H9 (cell line): ENCODE data around the gene NEK5. TPM values are rescaled to one million over a fixed set of nuclear protein-coding genes. Genes with fewer than 3 reads are reported as not detected.

Source experiments
- DNase-seq: peaks from one replicate; pipeline ENCODE4 v3.0.0-alpha.2; 2017
- H2AFZ ChIP-seq: one replicate; pipeline ENCODE4 v1.6.1; 2013; ENCODE audit warnings: mild to moderate bottlenecking, low read length, control low read depth, moderate library complexity
- H2AK5ac ChIP-seq: 2 replicates; pipeline ENCODE4 v1.6.1; 2013; ENCODE audit warnings: low read length, control low read depth, mixed read lengths; ENCODE audit not compliant: insufficient read length
- H2BK120ac ChIP-seq: one replicate; pipeline ENCODE4 v1.6.1; 2013; ENCODE audit warnings: low read depth, mild to moderate bottlenecking, low read length, control low read depth, inconsistent platforms; ENCODE audit not compliant: poor library complexity, severe bottlenecking
- H2BK12ac ChIP-seq: 2 replicates; pipeline ENCODE4 v1.6.1; 2013; ENCODE audit warnings: low read length, control low read depth, mixed read lengths, low read depth; ENCODE audit not compliant: insufficient read length
- H2BK15ac ChIP-seq: 2 replicates; pipeline ENCODE4 v1.6.1; 2013; ENCODE audit warnings: low read depth, low read length, control low read depth
- H2BK20ac ChIP-seq: one replicate; pipeline ENCODE4 v1.6.1; 2013; ENCODE audit warnings: low read depth, mild to moderate bottlenecking, low read length, control low read depth, inconsistent platforms; ENCODE audit not compliant: poor library complexity, severe bottlenecking
- H2BK5ac ChIP-seq: 2 replicates; pipeline ENCODE4 v1.6.1; 2013; ENCODE audit warnings: low read length, control low read depth, mixed read lengths; ENCODE audit not compliant: insufficient read length
- H3K14ac ChIP-seq: 2 replicates; pipeline ENCODE4 v1.6.1; 2013; ENCODE audit warnings: low read length, control low read depth; ENCODE audit not compliant: insufficient read depth
- H3K18ac ChIP-seq: 2 replicates; pipeline ENCODE4 v1.6.1; 2013; ENCODE audit warnings: low read depth, mild to moderate bottlenecking, mixed read lengths, low read length, control low read depth; ENCODE audit not compliant: insufficient read length
- H3K23ac ChIP-seq: 2 replicates; pipeline ENCODE4 v1.6.1; 2013; ENCODE audit warnings: low read length, control low read depth, mixed read lengths, low read depth; ENCODE audit not compliant: insufficient read length
- H3K23me2 ChIP-seq: 2 replicates; pipeline ENCODE4 v1.6.1; 2013; ENCODE audit warnings: low read depth, mild to moderate bottlenecking, mixed read lengths, low read length, control low read depth; ENCODE audit not compliant: insufficient read length, poor library complexity, severe bottlenecking
- H3K27ac ChIP-seq: 2 replicates; pipeline ENCODE4 v1.5.1; 2013; ENCODE audit warnings: low read length, control low read depth, mixed read lengths, low read depth; ENCODE audit not compliant: insufficient read length
- H3K27me3 ChIP-seq: 2 replicates; pipeline ENCODE4 v1.6.1; 2013; ENCODE audit warnings: low read length, control low read depth, inconsistent platforms; ENCODE audit not compliant: insufficient read depth
- H3K4ac ChIP-seq: 2 replicates; pipeline ENCODE4 v1.6.1; 2013; ENCODE audit warnings: low read depth, mild to moderate bottlenecking, control low read depth, inconsistent platforms, low read length, moderate library complexity
- H3K4me1 ChIP-seq: 2 replicates; pipeline ENCODE4 v1.6.1; 2013; ENCODE audit warnings: low read length, control low read depth, inconsistent platforms; ENCODE audit not compliant: insufficient read depth
- H3K4me2 ChIP-seq: 2 replicates; pipeline ENCODE4 v1.6.1; 2013; ENCODE audit warnings: low read length, control low read depth, mixed read lengths; ENCODE audit not compliant: insufficient read length, insufficient read depth
- H3K56ac ChIP-seq: 2 replicates; pipeline ENCODE4 v1.6.1; 2013; ENCODE audit warnings: low read depth, mild to moderate bottlenecking, mixed read lengths, low read length, control low read depth; ENCODE audit not compliant: insufficient read length
- H3K79me1 ChIP-seq: 2 replicates; pipeline ENCODE4 v1.6.1; 2013; ENCODE audit warnings: low read depth, mild to moderate bottlenecking, moderate library complexity, low read length, control low read depth, inconsistent platforms; ENCODE audit not compliant: insufficient read depth, poor library complexity, severe bottlenecking
- H3K79me2 ChIP-seq: 2 replicates; pipeline ENCODE4 v1.6.1; 2013; ENCODE audit warnings: low read length, control low read depth, inconsistent platforms; ENCODE audit not compliant: insufficient read depth
- H3K9ac ChIP-seq: 2 replicates; pipeline ENCODE4 v1.6.1; 2013; ENCODE audit warnings: low read length, control low read depth, mixed read lengths; ENCODE audit not compliant: insufficient read length; ENCODE audit errors: extremely low read depth
- H3K9me3 ChIP-seq: one replicate; pipeline ENCODE4 v1.6.1; 2013; ENCODE audit warnings: low read depth, low read length, inconsistent platforms; ENCODE audit not compliant: control insufficient read depth
- H3T11ph ChIP-seq: one replicate; pipeline ENCODE4 v1.6.1; 2013; ENCODE audit warnings: mild to moderate bottlenecking, low read length, control low read depth, inconsistent platforms
- H4K20me1 ChIP-seq: one replicate; pipeline ENCODE4 v1.6.1; 2013; ENCODE audit not compliant: control insufficient read depth, insufficient read length, insufficient read depth
- H4K5ac ChIP-seq: 2 replicates; pipeline ENCODE4 v1.6.1; 2013; ENCODE audit warnings: low read depth, mild to moderate bottlenecking, mixed read lengths, low read length, control low read depth; ENCODE audit not compliant: insufficient read length
- H4K8ac ChIP-seq: replicated peaks from 2 replicates; pipeline ENCODE4 v1.6.1; 2013; ENCODE audit warnings: low read length, control low read depth, mixed read lengths, low read depth; ENCODE audit not compliant: insufficient read length
- H4K91ac ChIP-seq: 2 replicates; pipeline ENCODE4 v1.6.1; 2013; ENCODE audit warnings: low read depth, mild to moderate bottlenecking, moderate library complexity, mixed read lengths, low read length, control low read depth; ENCODE audit not compliant: insufficient read length
- H3K27ac Mint-ChIP-seq, 3 experiments: 2 replicates in 2 of 3; 3 replicates in 1 of 3; pipeline ENCODE4 v1.8.0; 2020 to 2021; ENCODE audit warnings: mixed read lengths in 3 of 3, mild to moderate bottlenecking in 1 of 3, moderate library complexity in 1 of 3
- H3K27me3 Mint-ChIP-seq: 2 replicates; pipeline ENCODE4 v1.8.0; 2021; ENCODE audit warnings: low read depth, mild to moderate bottlenecking, moderate library complexity, mixed read lengths
- H3K36me3 Mint-ChIP-seq, 3 experiments: 2 replicates in 2 of 3; 3 replicates in 1 of 3; pipeline ENCODE4 v1.8.0; 2020 to 2021; ENCODE audit warnings: low read depth in 3 of 3, mixed read lengths in 3 of 3; ENCODE audit not compliant: insufficient read depth in 1 of 3
- H3K4me1 Mint-ChIP-seq, 2 experiments: 2 replicates each; pipeline ENCODE4 v1.8.0; 2020; ENCODE audit warnings: mixed read lengths in 2 of 2
- H3K4me3 Mint-ChIP-seq, 2 experiments: 2 replicates in 1 of 2; 3 replicates in 1 of 2; pipeline ENCODE4 v1.8.0; 2020 to 2021; ENCODE audit warnings: mild to moderate bottlenecking in 2 of 2, mixed read lengths in 2 of 2, moderate library complexity in 1 of 2
- H3K9me3 Mint-ChIP-seq, 2 experiments: 2 replicates in 1 of 2; 3 replicates in 1 of 2; pipeline ENCODE4 v1.8.0; 2020; ENCODE audit warnings: mild to moderate bottlenecking in 2 of 2, mixed read lengths in 2 of 2, moderate library complexity in 1 of 2
- CTCF ChIP-seq: fragments of 200-600 bp; sonication (generic); conservative IDR thresholded peaks from 3 replicates; pipeline ENCODE4 v1.8.0; 2021; ENCODE audit warnings: antibody characterized with exemption, mild to moderate bottlenecking
- WGBS: extraction: QIAGEN DNeasy Blood & Tissue Kit; methylation state at CpG from one replicate; pipeline ENCODE4 v1.1.7; 2013; ENCODE audit warnings: missing lambda C conversion rate, low lambda C conversion rate, mixed read lengths; ENCODE audit not compliant: insufficient read length; ENCODE audit errors: extremely low coverage; 5-methylcytosine and 5-hydroxymethylcytosine counted together
- total RNA-seq: library from RNA; stranded (reverse); gene quantifications from 2 replicates; pipeline ENCODE4 v1.2.1, GENCODE V29; 2021

NEK5 gene
- total RNA-seq, 1 experiment from 2014 or later = 0.26 TPM

GRCh38 chr13:52002361-52002760 is 126.5 kb downstream of the NEK5 start:
- Mint-ChIP-seq H3K4me1 (peaks cover 38 to 44% of the 10 kb centered on the region in 2 experiments), H3K27me3 (peaks cover 2% of the 10 kb centered on the region; the same call in 1 of the 2 replicates)
- WGBS = no CpG with 5 or more reads among the region's 4 CpGs

More at GRCh38 chr13:52002361-52002760, 126.5 kb downstream of the NEK5 start:
- no peaks in the 10 kb centered on the region for H4K20me1 ChIP-seq
- H3K4me3 Mint-ChIP-seq = no peak overlapping the region
- H3K18ac ChIP-seq = no peak overlapping the region
- H2AFZ ChIP-seq = no peak overlapping the region
- H3K36me3 Mint-ChIP-seq = peaks cover 8% of the 10 kb centered on the region in 3 experiments; a peak in 5 of 7 replicates
- H3K4ac ChIP-seq = no peak overlapping the region
- H3K9me3 Mint-ChIP-seq = peaks cover 2 to 3% of the 10 kb centered on the region in 2 experiments; a peak in 2 of 5 replicates
- H3K23me2 ChIP-seq = no peaks in the 10 kb centered on the region
- H3K9ac ChIP-seq = no peak overlapping the region
- no peak overlapping the region for H3K23ac ChIP-seq
- H3K79me1 ChIP-seq = no peaks in the 10 kb centered on the region
- H3K14ac ChIP-seq = no peak overlapping the region
- no peak overlapping the region for H3K27ac ChIP-seq
- no peak overlapping the region for H2BK20ac ChIP-seq
- H4K91ac ChIP-seq = no peak overlapping the region
- H3T11ph ChIP-seq = no peak overlapping the region
- H3K56ac ChIP-seq = no peak overlapping the region
- DNase-seq = peak; percentile 55
- no peak overlapping the region for H2BK15ac ChIP-seq
- H3K9me3 ChIP-seq = no peaks in the 10 kb centered on the region
- H2BK12ac ChIP-seq = no peak overlapping the region
- no peak overlapping the region for H3K4me2 ChIP-seq
- no peak overlapping the region for H2AK5ac ChIP-seq
- H4K5ac ChIP-seq = no peak overlapping the region
- no peaks in the 10 kb centered on the region for H3K79me2 ChIP-seq
- no peak overlapping the region for H2BK5ac ChIP-seq
- H3K4me1 ChIP-seq = peaks cover 8% of the 10 kb centered on the region; the same call in 1 of the 2 replicates
- no peak overlapping the region for H4K8ac ChIP-seq
- no peak overlapping the region; a peak in 1 of 7 replicates for H3K27ac Mint-ChIP-seq
- no peak overlapping the region for H2BK120ac ChIP-seq
- TF ChIP-seq CTCF = no peak
- no peaks in the 10 kb centered on the region for H3K27me3 ChIP-seq
